Heart right ventricle (tissue), 16 donors: ENCODE data around the gene TEX264. TPM values are rescaled to one million over a fixed set of nuclear protein-coding genes. Genes with fewer than 3 reads are reported as not detected.

Experiments used
- ATAC-seq, 8 donors: fragments of 200-7000 bp; cut with Tn5 transposase; one replicate each; pipeline ENCODE4 v1.9.1; 2020; ENCODE audit warnings: mild to moderate bottlenecking in 8 of 8, moderate library complexity in 8 of 8, moderate number of reproducible peaks in 1 of 8
- DNase-seq, 2 donors: peaks; one replicate each; pipeline ENCODE4 v3.0.0-alpha.2; 2020
- H3K27ac ChIP-seq, 10 donors: fragments of 200-600 bp; sonication (generic) in 2 of 10; one replicate each; pipeline versions ENCODE4 v1.5.0 to v1.8.0; 2020 to 2022; ENCODE audit warnings: mild to moderate bottlenecking in 3 of 10
- H3K27me3 ChIP-seq, 7 donors: fragments of 200-600 bp; one replicate each; pipeline ENCODE4 v1.8.0; 2021 to 2022; ENCODE audit warnings: mild to moderate bottlenecking in 2 of 7
- H3K36me3 ChIP-seq, 9 donors: fragments of 200-600 bp; sonication (generic) in 1 of 9; one replicate each; pipeline versions ENCODE4 v1.5.0 to v1.8.0; 2020 to 2022; ENCODE audit warnings: mild to moderate bottlenecking in 2 of 9
- H3K4me1 ChIP-seq, 9 donors: fragments of 200-600 bp; sonication (generic) in 1 of 9; one replicate each; pipeline versions ENCODE4 v1.5.0 to v1.8.0; 2020 to 2022; ENCODE audit warnings: mild to moderate bottlenecking in 4 of 9
- H3K4me3 ChIP-seq, 10 donors: fragments of 200-600 bp; sonication (generic) in 2 of 10; one replicate each; pipeline versions ENCODE4 v1.5.0 to v1.8.0; 2020 to 2022; ENCODE audit warnings: mild to moderate bottlenecking in 7 of 10, moderate library complexity in 2 of 10
- H3K9me3 ChIP-seq, 11 donors: fragments of 200-600 bp in 10 of 11; sonication (generic) in 2 of 11; one replicate each; pipeline versions ENCODE4 v1.5.0 to v1.8.0; 2013 to 2022; ENCODE audit warnings: mild to moderate bottlenecking in 2 of 11, control low read depth in 1 of 11, moderate library complexity in 1 of 11
- WGBS, 2 donors: extraction: QIAGEN DNeasy Blood & Tissue Kit; methylation state at CpG; one replicate each; pipeline ENCODE4 v1.1.7; 2013; ENCODE audit warnings: inconsistent platforms in 1 of 2; 5-methylcytosine and 5-hydroxymethylcytosine counted together
- intact Hi-C, 10 donors: fragments of 100-400 bp; cut with DNase I; formaldehyde crosslinking; loops; one replicate each; pipeline versions ENCODE4 v1.11.1 to v1.14.2; 2022
- polyA plus RNA-seq, 2 donors: library from polyadenylated mRNA; stranded (reverse); fragments of 200-250 nt; gene quantifications; one replicate each; pipeline ENCODE4 v1.2.3, GENCODE V29; 2013
- total RNA-seq, 10 donors: library from RNA; stranded (reverse); fragmentation: NEBNext Ultra II Directional in 3 of 10; extraction: Animal tissue kit (Norgen Biotek cat#: 25700) in 3 of 10; gene quantifications; one replicate each; pipeline versions ENCODE4 v1.2.1 to v1.2.4, GENCODE V29; 2021 to 2023
- TF ChIP-seq, protein P1 (sequence below), 9 donors: fragments of 200-600 bp; sonication (generic) in 2 of 9; IDR thresholded peaks; one replicate each; pipeline versions ENCODE4 v1.5.0 to v1.8.0; 2021 to 2022; ENCODE audit warnings: antibody characterized with exemption in 9 of 9, mild to moderate bottlenecking in 5 of 9, moderate library complexity in 1 of 9
- donor health status: Arrhythmogenic right ventricular cardiomyopathy.
- donor health status: ischemic (EF 13 %, LVEDD 7.1; RV severe dilation, severe dysfunction).
- donor health status: healthy with polysubstance abuse.
- donor health status: DM: no; HTN: yes; CAD: no.
- donor health status: DM: no; HTN: no; CAD: no.
- donor health status: ischemic (EF 25% LVEDD 6.9; RV normal size, moderate dysfunction).
- donor health status: ischemic (EF 25% LVEDD 5.7; RV mildly dilated, moderate dysfunction).
- donor health status: healthy.
- donor health status: DM: yes; HTN: yes; CAD: no.
- donor health status: Ischemic cardiomyopathy.
- donor health status: ischemic (EF 35%, LVEDD 5.7; RV mildly dilated, moderate dysfunction).
- donor health status: nonischemic (EF 11% LVEDD 7.7; RV severe dilation, severe dysfunction).
- donor health status: DM: yes; HTN: yes; CAD: no.
- donor health status: PGD.
- donor health status: ischemic (EF 29% LVEDD 5.4; RV normal size, mild dysfunction).
- donor health status: nonischemic (EF 23%, LVEDD 6.1; RV moderate dilation, normal function).

Gene TEX264
- total and polyA plus RNA-seq, 12 donors, result 28.4 to 87.0 (median 35.9) TPM

DNA sequence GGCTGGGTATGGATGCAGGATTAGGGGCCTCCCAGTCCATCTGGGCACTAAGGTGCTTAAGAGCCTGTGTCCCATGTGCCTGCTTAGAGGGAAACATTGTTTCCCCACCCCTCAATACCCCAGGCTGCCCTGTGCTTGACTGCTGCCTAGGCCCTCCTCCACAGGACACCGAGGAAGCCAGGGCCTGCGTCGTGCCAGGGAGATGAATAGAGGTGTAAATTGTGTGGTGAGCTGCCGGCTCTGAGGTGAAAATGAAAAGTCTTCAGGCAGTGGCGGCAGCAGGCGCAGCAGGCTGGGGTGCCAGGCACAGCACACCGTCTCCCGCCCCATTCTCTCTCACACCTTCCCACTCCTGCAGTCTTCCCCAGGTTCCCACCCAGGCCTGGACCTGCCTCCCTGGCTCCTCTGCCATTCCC lies 21.9 kb downstream of the TEX264 start:
- Histone ChIP-seq H3K9me3 (no peaks in the 10 kb centered on the region), H3K4me3 (no peak overlapping the region), H3K27ac (peak overlapping the region in 1 of 10 donors; percentile 20), H3K36me3 (peaks cover 0 to 91% (median 13%) of the 10 kb centered on the region in 9 donors), H3K27me3 (no peaks in the 10 kb centered on the region), H3K4me1 (peaks cover 3 to 46% (median 35%) of the 10 kb centered on the region in 9 donors)
- no peak for DNase-seq
- no peak for ATAC-seq
- intact Hi-C loops, result no loop called here
- 93% methylated on average over 8 of the region's 8 CpGs for WGBS, 2 donors
- TF ChIP-seq, protein P1, sequence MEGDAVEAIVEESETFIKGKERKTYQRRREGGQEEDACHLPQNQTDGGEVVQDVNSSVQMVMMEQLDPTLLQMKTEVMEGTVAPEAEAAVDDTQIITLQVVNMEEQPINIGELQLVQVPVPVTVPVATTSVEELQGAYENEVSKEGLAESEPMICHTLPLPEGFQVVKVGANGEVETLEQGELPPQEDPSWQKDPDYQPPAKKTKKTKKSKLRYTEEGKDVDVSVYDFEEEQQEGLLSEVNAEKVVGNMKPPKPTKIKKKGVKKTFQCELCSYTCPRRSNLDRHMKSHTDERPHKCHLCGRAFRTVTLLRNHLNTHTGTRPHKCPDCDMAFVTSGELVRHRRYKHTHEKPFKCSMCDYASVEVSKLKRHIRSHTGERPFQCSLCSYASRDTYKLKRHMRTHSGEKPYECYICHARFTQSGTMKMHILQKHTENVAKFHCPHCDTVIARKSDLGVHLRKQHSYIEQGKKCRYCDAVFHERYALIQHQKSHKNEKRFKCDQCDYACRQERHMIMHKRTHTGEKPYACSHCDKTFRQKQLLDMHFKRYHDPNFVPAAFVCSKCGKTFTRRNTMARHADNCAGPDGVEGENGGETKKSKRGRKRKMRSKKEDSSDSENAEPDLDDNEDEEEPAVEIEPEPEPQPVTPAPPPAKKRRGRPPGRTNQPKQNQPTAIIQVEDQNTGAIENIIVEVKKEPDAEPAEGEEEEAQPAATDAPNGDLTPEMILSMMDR (IDR thresholded peaks at IDR 0.05), result no peak

DNA sequence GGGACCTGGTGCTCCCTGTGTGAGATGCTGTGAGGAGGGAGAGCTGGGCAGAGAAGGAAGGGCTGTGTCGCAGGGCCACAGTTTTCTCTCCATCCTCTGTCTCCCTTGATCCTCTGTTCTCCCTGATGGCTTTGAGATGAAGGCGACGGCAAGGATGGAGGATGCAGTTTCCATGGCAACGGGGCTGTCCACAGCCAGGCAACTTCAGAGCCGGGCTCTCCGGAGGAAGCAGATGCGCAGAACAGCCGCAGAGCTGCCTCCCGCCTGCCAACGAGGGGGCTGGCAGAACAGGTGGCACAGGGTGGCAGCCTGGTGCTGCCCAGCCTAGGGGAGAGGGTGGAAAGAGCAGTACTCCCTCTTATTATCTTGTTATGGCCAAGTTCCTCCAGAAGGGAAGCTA lies 25.9 kb downstream of the TEX264 start:
- DNase-seq (no peak), ATAC-seq (no peak)
- H3K36me3 ChIP-seq, result peaks cover 0 to 94% (median 36%) of the 10 kb centered on the region in 9 donors
- no peaks in the 10 kb centered on the region for H3K27me3 ChIP-seq
- peaks cover 0 to 17% (median 3%) of the 10 kb centered on the region in 9 donors for H3K4me1 ChIP-seq
- H3K9me3 ChIP-seq, result no peaks in the 10 kb centered on the region
- no peak overlapping the region for H3K4me3 ChIP-seq
- intact Hi-C loops, result no loop called here
- 92 to 94% methylated on average over 10 of the region's 10 CpGs for WGBS, 2 donors
- H3K27ac ChIP-seq, result no peak overlapping the region
- TF ChIP-seq, protein P1 (IDR thresholded peaks at IDR 0.05), result no peak

DNA sequence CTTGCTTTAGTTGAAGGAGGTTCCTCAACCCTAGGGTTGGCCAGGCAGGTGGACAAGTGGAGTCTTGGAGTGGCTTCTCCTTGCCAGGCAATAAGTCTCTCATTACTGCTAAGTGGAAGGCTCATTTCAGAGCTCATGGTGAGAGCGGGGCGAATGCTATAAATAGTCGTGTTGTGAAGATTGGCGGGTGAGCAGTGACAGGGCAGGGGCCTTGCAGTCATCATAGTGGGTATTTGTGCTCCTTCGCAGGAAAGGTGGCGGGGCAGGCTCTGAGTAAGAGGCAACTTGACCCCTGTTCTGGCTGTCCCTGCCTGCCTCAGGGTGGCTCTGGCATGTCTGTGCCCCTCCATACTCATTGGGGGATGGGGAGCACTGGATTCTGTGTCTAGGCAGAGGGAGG lies 27.2 kb downstream of the TEX264 start:
- TF ChIP-seq, protein P1 (IDR thresholded peaks at IDR 0.05), result no peak
- no peaks in the 10 kb centered on the region for H3K27me3 ChIP-seq
- no peak overlapping the region for H3K4me3 ChIP-seq
- H3K9me3 ChIP-seq, result no peaks in the 10 kb centered on the region
- ATAC-seq, result peak in 1 of 8 donors; percentile 7
- intact Hi-C loops, result no loop called here
- no peak overlapping the region for H3K27ac ChIP-seq
- 61 to 75% methylated on average over 6 of the region's 6 CpGs for WGBS, 2 donors
- no peak for DNase-seq
- peaks cover 0 to 21% (median 3%) of the 10 kb centered on the region in 9 donors for H3K4me1 ChIP-seq
- peaks cover 0 to 94% (median 30%) of the 10 kb centered on the region in 9 donors for H3K36me3 ChIP-seq

DNA sequence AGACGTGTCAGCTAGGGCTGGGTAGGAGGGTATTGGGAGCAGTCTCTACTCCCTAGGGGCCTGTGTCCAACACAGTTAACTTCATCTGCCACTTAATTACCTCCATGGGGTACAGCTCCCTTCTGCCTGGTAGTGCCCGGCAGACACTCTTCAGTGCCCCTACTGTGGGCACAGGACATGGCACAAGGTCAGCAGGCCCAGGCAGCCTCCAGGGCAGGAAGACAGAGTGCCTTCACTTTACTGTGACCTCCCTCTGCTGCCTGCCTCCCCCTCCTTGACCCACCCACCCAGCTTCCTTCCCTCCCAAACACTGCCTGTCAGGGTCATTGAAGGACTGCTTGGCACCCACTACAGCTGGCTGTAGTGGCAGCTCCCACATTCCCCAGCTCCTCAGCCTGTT lies 29.4 kb downstream of the TEX264 start:
- Histone ChIP-seq H3K36me3 (peaks cover 0 to 97% (median 41%) of the 10 kb centered on the region in 9 donors), H3K27ac (no peak overlapping the region), H3K9me3 (no peaks in the 10 kb centered on the region), H3K4me3 (no peak overlapping the region), H3K4me1 (peaks cover 0 to 29% (median 3%) of the 10 kb centered on the region in 9 donors), H3K27me3 (no peaks in the 10 kb centered on the region)
- TF ChIP-seq, protein P1 (IDR thresholded peaks at IDR 0.05), result no peak
- intact Hi-C loops, result no loop called here
- 91 to 92% methylated on average over 2 of the region's 2 CpGs for WGBS, 2 donors
- ATAC-seq (no peak), DNase-seq (no peak)
